SJSA1 (cell line): ENCODE data around the gene CSTF1. TPM values are rescaled to one million over a fixed set of nuclear protein-coding genes. Genes with fewer than 3 reads are reported as not detected.
"Not testable (repeated sequence)": the region's sequence is repeated elsewhere in the genome, so short reads cannot be mapped to it uniquely, and the experiment has no call there.

ENCODE experiments used
- DNase-seq, 2 experiments: peaks; one replicate each; pipeline ENCODE4 v3.0.0-alpha.2; 2015 to 2020; ENCODE audit warnings: low spot score in 2 of 2, low read depth in 1 of 2
- H3K27ac ChIP-seq: fragments of 250-450 bp; sonication (Bioruptor Pico); 2 replicates; pipeline ENCODE4 v1.5.1; 2020; ENCODE audit warnings: mild to moderate bottlenecking, moderate library complexity
- H3K27me3 ChIP-seq: fragments of 250-450 bp; sonication (Bioruptor Pico); replicated peaks from 2 replicates; pipeline ENCODE4 v1.5.1; 2020; ENCODE audit warnings: mild to moderate bottlenecking, moderate library complexity
- H3K36me3 ChIP-seq: fragments of 250-450 bp; sonication (Bioruptor Pico); 2 replicates; pipeline ENCODE4 v1.5.1; 2020; ENCODE audit warnings: mild to moderate bottlenecking
- H3K4me1 ChIP-seq: fragments of 250-450 bp; sonication (Bioruptor Pico); replicated peaks from 2 replicates; pipeline ENCODE4 v1.6.1; 2021; ENCODE audit warnings: mild to moderate bottlenecking
- H3K4me3 ChIP-seq: fragments of 250-450 bp; sonication (Bioruptor Pico); 2 replicates; pipeline ENCODE4 v1.5.1; 2020; ENCODE audit warnings: mild to moderate bottlenecking
- H3K9me3 ChIP-seq: fragments of 250-450 bp; sonication (Bioruptor Pico); replicated peaks from 2 replicates; pipeline ENCODE4 v1.5.1; 2020; ENCODE audit warnings: mild to moderate bottlenecking
- total RNA-seq: library from RNA; depleted of rRNA; stranded (reverse); fragments of >200 nt; shearing (Covaris generic); gene quantifications from 2 replicates; pipeline ENCODE4 v1.2.3, GENCODE V29; 2014

Gene CSTF1
- total RNA-seq, 1 experiment from 2014 or later, result 36.4 TPM

GRCh38 chr20:56400001-56400640 is 7.7 kb downstream of the CSTF1 start:
- H3K4me3 ChIP-seq, result no peak overlapping the region
- H3K4me1 ChIP-seq, result no peaks in the 10 kb centered on the region
- DNase-seq, result peak in 1 of 2 experiments; percentile 37
- H3K27ac ChIP-seq, result no peak overlapping the region
- no peaks in the 10 kb centered on the region for H3K27me3 ChIP-seq
- H3K36me3 ChIP-seq, result peaks cover 93% of the 10 kb centered on the region
- no peaks in the 10 kb centered on the region for H3K9me3 ChIP-seq

- peaks cover 90% of the 10 kb centered on the region for H3K36me3 ChIP-seq
- no peak for DNase-seq
- no peaks in the 10 kb centered on the region for H3K27me3 ChIP-seq
These were observed 11.0 kb downstream of the CSTF1 start for GRCh38 chr20:56403465-56403864.

GRCh38 chr20:56405356-56405755 is 12.9 kb downstream of the CSTF1 start:
- not testable (repeated sequence) for H3K4me1 ChIP-seq, H3K27ac ChIP-seq, H3K27me3 ChIP-seq, H3K9me3 ChIP-seq, DNase-seq, H3K4me3 ChIP-seq
- H3K36me3 ChIP-seq, result peaks cover 75% of the 10 kb centered on the region

More at GRCh38 chr20:56403465-56403864, 11.0 kb downstream of the CSTF1 start:
- no peak overlapping the region for H3K27ac ChIP-seq
- H3K9me3 ChIP-seq, result no peaks in the 10 kb centered on the region
- H3K4me1 ChIP-seq, result no peaks in the 10 kb centered on the region
- no peak overlapping the region for H3K4me3 ChIP-seq

GRCh38 chr20:56406910-56407309 is 14.5 kb downstream of the CSTF1 start:
- no peak overlapping the region for H3K4me3 ChIP-seq
- H3K4me1 ChIP-seq, result no peaks in the 10 kb centered on the region
- H3K9me3 ChIP-seq, result no peaks in the 10 kb centered on the region
- DNase-seq, result no peak
- H3K27ac ChIP-seq, result no peak overlapping the region
- no peaks in the 10 kb centered on the region for H3K27me3 ChIP-seq
- H3K36me3 ChIP-seq, result peaks cover 59% of the 10 kb centered on the region

- peaks cover 38% of the 10 kb centered on the region for H3K36me3 ChIP-seq
- DNase-seq, result no peak
- no peak overlapping the region for H3K4me3 ChIP-seq
- H3K27ac ChIP-seq, result no peak overlapping the region
- H3K4me1 ChIP-seq, result no peaks in the 10 kb centered on the region; the same call in 1 of the 2 replicates
- H3K9me3 ChIP-seq, result no peaks in the 10 kb centered on the region
- no peaks in the 10 kb centered on the region for H3K27me3 ChIP-seq
These were observed 17.1 kb downstream of the CSTF1 start for GRCh38 chr20:56409521-56409920.

GRCh38 chr20:56409956-56410355 is 17.5 kb downstream of the CSTF1 start:
- Histone ChIP-seq H3K4me1 (peaks cover 2% of the 10 kb centered on the region), H3K27me3 (no peaks in the 10 kb centered on the region), H3K36me3 (peaks cover 36% of the 10 kb centered on the region), H3K9me3 (no peaks in the 10 kb centered on the region), H3K4me3 (no peak overlapping the region), H3K27ac (no peak overlapping the region)
- no peak for DNase-seq

GRCh38 chr20:56411287-56411686 is 18.8 kb downstream of the CSTF1 start:
- not testable (repeated sequence) for H3K27me3 ChIP-seq, H3K4me1 ChIP-seq, DNase-seq, H3K9me3 ChIP-seq, H3K27ac ChIP-seq, H3K4me3 ChIP-seq
- H3K36me3 ChIP-seq, result peaks cover 22% of the 10 kb centered on the region

GRCh38 chr20:56411759-56412472 is 19.5 kb downstream of the CSTF1 start, which contains the start of gene CASS4:
TSS of gene CASS4 (plus strand) at chr20:56412260. CDS start at chr20:56412459, 199 bp downstream.
- DNase-seq, result no peak
- H3K36me3 ChIP-seq, result peaks cover 16% of the 10 kb centered on the region
- no peak within 1 kb of the TSS for H3K4me3 ChIP-seq
- H3K27me3 ChIP-seq, result no peaks in the 10 kb centered on the region
- H3K4me1 ChIP-seq, result peaks cover 8% of the 10 kb centered on the region
- no peaks in the 10 kb centered on the region for H3K9me3 ChIP-seq
- H3K27ac ChIP-seq, result no peak within 1 kb of the TSS

GRCh38 chr20:56412473-56412790 is 20.0 kb downstream of the CSTF1 start:
- H3K36me3 ChIP-seq, result peaks cover 11% of the 10 kb centered on the region
- H3K9me3 ChIP-seq, result no peaks in the 10 kb centered on the region
- H3K4me3 ChIP-seq, result no peak overlapping the region
- peaks cover 8% of the 10 kb centered on the region for H3K4me1 ChIP-seq
- DNase-seq, result no peak
- H3K27me3 ChIP-seq, result no peaks in the 10 kb centered on the region
- no peak overlapping the region for H3K27ac ChIP-seq

- Histone ChIP-seq H3K36me3 (peaks cover 6% of the 10 kb centered on the region), H3K9me3 (no peaks in the 10 kb centered on the region), H3K4me3 (no peak overlapping the region), H3K27me3 (no peaks in the 10 kb centered on the region), H3K27ac (no peak overlapping the region), H3K4me1 (peaks cover 8% of the 10 kb centered on the region)
- no peak for DNase-seq
These were observed 20.5 kb downstream of the CSTF1 start for GRCh38 chr20:56412949-56413348.

GRCh38 chr20:56414842-56415765 is 22.7 kb downstream of the CSTF1 start:
- no peak for DNase-seq
- Histone ChIP-seq H3K27me3 (no peaks in the 10 kb centered on the region), H3K27ac (peak overlapping the region; percentile 17), H3K4me3 (no peak overlapping the region), H3K9me3 (no peaks in the 10 kb centered on the region), H3K4me1 (peaks cover 12% of the 10 kb centered on the region), H3K36me3 (no peaks in the 10 kb centered on the region)

GRCh38 chr20:56417402-56417801 is 25.0 kb downstream of the CSTF1 start:
- Histone ChIP-seq H3K27me3 (no peaks in the 10 kb centered on the region), H3K9me3 (no peaks in the 10 kb centered on the region), H3K4me3 (no peak overlapping the region), H3K4me1 (peaks cover 16% of the 10 kb centered on the region), H3K36me3 (no peaks in the 10 kb centered on the region), H3K27ac (no peak overlapping the region)
- DNase-seq, result no peak

- Histone ChIP-seq H3K27me3 (no peaks in the 10 kb centered on the region), H3K4me3 (no peak overlapping the region), H3K9me3 (no peaks in the 10 kb centered on the region), H3K36me3 (no peaks in the 10 kb centered on the region), H3K27ac (no peak overlapping the region), H3K4me1 (peaks cover 21% of the 10 kb centered on the region)
- DNase-seq, result no peak
These were observed 25.5 kb downstream of the CSTF1 start for GRCh38 chr20:56417911-56418310.
